HT1080 (cell line): ENCODE results near the gene DMD. TPM values are rescaled to one million over a fixed set of nuclear protein-coding genes. Genes with fewer than 3 reads are reported as not detected.

Experiments
- DNase-seq: peaks from one replicate; pipeline ENCODE4 v3.0.0-alpha.2; 2015; ENCODE audit warnings: low read depth
- total RNA-seq: library from RNA; depleted of rRNA; stranded (reverse); fragments of >200 nt; shearing (Covaris generic); gene quantifications from 2 replicates; pipeline ENCODE4 v1.2.3, GENCODE V29; 2014

The DMD gene
- total RNA-seq, 1 experiment from 2014 or later = 4.0 TPM

DNA sequence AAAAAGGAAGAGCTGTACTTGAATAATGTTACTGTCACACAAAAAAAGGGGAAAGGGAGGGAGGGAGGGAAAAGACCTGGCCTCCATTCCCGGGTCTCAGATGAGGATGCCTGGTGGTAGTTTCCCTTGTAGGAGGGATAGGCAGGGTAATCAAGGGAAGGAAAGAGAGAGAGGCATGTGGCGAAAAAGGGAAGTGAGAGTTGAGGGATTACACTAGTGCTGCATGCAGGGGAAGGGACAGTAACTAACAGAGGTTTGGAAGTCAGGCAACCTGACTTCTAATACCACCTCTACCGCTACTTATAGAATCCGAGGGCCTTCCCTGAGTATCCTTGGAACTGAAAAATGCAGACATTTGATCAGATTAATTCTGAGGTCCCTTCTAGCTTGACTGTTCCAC is 1317.8 kb downstream of the DMD start:
- DNase-seq = no peak

- no peak for DNase-seq
These were observed 1322.3 kb downstream of the DMD start for GRCh38 chrX:31889088-31889487.

DNA sequence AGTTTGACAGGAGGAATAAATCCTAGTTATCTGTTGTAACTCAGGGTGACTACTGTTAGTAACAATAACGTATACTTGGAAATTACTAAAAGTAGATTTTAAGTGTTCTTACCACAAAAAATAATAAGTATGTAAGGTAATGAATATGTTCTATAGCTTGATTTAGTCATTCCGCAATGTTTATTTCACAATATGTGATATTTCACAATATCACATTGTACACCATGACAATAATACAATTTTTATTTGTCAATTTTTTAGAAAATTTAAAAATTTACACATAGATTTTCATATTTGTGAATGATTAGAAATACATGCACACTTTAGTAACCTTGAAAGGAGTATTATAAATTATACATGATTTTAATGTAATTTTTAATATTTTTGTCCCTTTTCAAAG is 1326.8 kb downstream of the DMD start:
- DNase-seq = no peak

GRCh38 chrX:31872007-31872406 is 1339.3 kb downstream of the DMD start:
- DNase-seq = no peak

DNA sequence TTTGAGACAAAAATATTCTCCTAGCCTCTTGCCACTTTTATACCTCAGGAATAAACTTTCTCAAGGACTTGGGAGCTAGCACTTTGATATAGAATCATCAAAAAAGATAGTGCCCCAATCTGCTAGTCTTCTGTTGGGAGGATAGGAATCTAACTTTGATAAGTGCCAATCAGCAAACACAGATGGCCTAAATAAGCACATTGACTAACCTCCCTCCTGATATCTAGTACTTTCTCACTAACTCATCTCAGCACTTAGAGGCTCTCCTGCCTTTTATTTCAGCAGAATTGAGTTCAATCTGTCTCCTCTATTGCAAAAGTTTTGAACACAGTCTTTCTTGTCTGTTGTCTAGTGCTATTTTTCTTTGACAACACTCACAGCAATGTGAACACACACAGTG is 1341.1 kb downstream of the DMD start:
- no peak for DNase-seq

DNA sequence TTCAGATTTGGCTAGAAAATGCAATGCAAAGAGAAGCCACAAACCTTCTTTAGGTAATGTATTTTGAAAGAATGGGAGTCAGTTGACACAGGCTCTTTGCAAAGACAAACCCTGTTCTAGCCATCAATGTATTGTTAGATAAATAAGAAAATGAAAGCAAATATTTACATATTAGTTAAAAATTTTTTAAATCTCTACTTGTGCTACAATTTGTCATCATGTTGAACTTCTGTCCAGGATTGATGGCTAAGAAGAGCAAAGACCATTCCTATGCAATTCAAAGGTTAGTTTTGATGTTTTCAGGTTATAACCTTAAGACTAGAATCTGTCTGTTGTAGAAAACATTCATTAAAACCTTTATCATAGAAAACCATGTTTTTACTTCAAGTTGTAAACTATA is 1350.7 kb downstream of the DMD start:
- DNase-seq = no peak

DNA sequence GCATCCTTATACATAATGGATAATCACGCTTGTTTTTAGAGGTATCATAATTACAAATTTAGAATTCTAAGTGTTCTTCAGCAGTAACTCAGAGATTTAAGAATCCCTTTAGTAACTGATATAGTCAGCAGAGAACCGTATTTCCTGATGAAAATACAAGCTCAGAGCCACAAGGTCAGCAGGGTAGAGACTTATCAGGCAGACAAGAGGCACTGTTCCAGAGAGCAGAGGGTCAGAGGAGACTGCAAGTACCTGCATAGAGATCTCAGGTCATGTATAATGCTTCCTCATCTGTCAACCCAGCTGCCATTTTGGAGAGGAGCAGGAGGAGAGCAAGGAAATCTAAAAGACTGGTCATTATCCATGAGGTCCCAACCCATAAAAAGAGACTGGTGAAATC is 1352.4 kb downstream of the DMD start:
- no peak for DNase-seq

DNA sequence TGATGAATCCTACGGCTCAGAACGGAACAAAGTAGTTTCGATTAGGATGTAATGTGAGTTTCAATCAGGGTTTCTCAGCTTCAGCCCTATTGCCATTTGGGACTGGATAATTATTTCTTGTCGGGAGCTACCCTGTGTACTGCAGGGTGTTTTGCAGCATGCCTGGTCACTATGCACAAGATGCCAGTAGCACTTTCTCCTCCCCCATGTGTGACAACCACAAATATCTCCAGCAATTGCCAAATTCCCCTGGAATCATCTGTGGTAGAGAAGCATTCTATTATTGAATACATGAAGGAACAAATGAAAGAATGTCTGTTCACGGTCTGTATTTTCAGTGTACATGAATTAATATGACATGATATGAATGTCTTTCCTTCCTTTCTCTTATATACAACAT is 1356.6 kb downstream of the DMD start:
- DNase-seq = no peak

- DNase-seq = no peak
These were observed 1359.6 kb downstream of the DMD start for GRCh38 chrX:31851761-31852160.

DNA sequence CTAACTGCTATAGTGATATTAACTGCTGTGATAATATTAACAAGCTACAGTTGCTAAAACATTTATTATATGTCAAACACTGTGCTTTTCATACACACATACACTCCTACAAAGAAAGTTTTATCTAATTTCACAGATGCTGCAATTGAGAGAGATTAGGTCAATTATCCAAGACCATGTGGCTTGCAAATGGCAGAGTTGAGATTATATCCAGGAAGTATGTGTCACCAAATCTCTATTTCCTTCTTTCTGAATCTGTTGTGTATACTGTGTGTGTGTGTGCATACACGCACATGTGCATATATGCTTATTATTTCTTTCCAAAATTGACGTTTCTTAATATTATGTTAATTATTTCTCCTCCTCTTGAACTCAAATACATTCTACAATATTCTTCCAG is 1363.6 kb downstream of the DMD start:
- DNase-seq = no peak

- DNase-seq = peak; percentile 11
These were observed 1366.3 kb downstream of the DMD start for GRCh38 chrX:31845003-31845402.

- DNase-seq = no peak
These were observed 1372.7 kb downstream of the DMD start for GRCh38 chrX:31838617-31839016.

DNA sequence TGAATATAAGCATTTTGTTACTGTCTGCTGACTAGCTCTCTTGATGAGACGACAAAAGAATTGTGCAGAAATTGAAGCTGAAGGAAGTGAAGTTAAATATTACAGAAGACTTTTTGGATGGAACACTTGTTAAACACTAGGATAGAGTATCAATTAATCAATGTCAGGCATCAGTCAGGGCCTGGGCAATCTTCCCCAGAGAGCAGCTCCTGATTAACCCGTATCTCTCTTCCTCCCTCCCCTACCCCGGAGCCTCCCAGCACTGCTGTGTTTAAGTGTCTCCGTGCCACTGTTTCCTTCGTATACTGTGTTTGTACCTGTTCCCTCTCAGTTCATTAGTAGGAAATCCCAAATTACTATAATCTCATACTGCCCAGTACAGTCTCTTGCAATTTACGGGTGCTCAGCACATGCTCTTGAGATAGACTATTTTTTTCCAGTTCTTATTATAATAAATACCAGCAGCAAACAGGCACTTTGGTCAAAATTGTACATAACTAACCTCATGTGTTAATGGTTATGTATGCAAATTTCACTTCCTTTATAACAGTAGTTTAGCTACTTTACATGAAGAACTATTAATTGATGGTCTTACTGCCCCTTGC is 1373.8 kb downstream of the DMD start:
- no peak for DNase-seq

DNA sequence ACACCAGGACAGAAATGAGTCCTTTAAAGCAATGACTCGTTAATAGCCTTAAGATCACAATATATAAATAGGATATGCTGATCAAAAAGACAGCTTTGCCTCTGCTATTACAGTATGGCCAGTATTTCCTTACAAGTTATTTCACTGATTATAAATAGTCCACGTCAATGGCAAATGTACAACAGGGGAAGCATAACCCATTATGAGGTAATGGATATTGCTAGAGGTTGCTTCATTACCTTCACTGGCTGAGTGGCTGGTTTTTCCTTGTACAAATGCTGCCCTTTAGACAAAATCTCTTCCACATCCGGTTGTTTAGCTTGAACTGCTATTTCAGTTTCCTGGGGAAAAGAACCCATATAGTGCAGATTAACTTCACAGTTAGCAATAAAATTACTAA is 1374.9 kb downstream of the DMD start:
- no peak for DNase-seq

GRCh38 chrX:31832263-31832662 is 1379.1 kb downstream of the DMD start:
- DNase-seq = peak; percentile 5

- no peak for DNase-seq
These were observed 1390.7 kb downstream of the DMD start for GRCh38 chrX:31820430-31821210.

- DNase-seq = no peak
These were observed 1391.9 kb downstream of the DMD start for GRCh38 chrX:31819455-31819854.

- no peak for DNase-seq
These were observed 1400.2 kb downstream of the DMD start for GRCh38 chrX:31811106-31811505.

- no peak for DNase-seq
These were observed 1403.0 kb downstream of the DMD start for GRCh38 chrX:31808357-31808756.

- DNase-seq = no peak
These were observed 1404.2 kb downstream of the DMD start for GRCh38 chrX:31807165-31807564.

- DNase-seq = no peak
These were observed 1405.6 kb downstream of the DMD start for GRCh38 chrX:31805781-31806180.

- DNase-seq = no peak
These were observed 1411.1 kb downstream of the DMD start for GRCh38 chrX:31800219-31800618.

DNA sequence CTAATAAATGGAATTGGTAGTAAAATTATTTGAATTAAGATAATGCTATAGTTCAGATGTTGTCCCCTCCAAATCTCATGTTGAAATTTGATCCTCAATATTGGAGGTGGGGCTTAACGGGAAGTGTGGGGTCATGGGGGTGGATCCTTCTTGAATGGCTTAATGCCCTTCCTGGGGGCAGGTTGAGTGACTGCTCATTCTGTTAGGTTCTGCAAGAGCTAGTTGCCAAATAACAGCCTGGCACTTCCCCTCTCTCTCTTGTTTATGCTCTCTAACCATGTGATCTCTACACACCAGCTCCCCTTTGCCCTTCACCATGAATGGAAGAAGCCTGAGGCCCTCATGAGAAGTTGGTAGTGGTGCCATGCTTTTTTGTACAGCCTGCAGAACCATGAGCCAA is 1414.7 kb downstream of the DMD start:
- no peak for DNase-seq
